Liver (tissue), 9 donors: Measurements from ENCODE around the gene VEGFA. TPM values are rescaled to one million over a fixed set of nuclear protein-coding genes. Genes with fewer than 3 reads are reported as not detected.

Experiments used
- DNase-seq: peaks from one replicate; pipeline ENCODE4 v3.0.0-alpha.2; 2017; ENCODE audit warnings: low spot score
- H3K27ac ChIP-seq, 2 donors: one replicate each; pipeline ENCODE4 v1.7.0; 2013; ENCODE audit warnings: inconsistent platforms in 2 of 2, low read length in 2 of 2, control low read depth in 1 of 2, low read depth in 1 of 2, mild to moderate bottlenecking in 1 of 2
- H3K27me3 ChIP-seq, 4 donors: one replicate each; pipeline versions ENCODE4 v1.6.1 to v1.7.0; 2013; ENCODE audit warnings: low read length in 3 of 4, inconsistent platforms in 1 of 4, mild to moderate bottlenecking in 1 of 4, moderate library complexity in 1 of 4; ENCODE audit not compliant: control insufficient read depth in 4 of 4, insufficient read depth in 4 of 4
- H3K36me3 ChIP-seq, 4 donors: one replicate each; pipeline versions ENCODE4 v1.6.1 to v1.7.0; 2013; ENCODE audit warnings: low read length in 3 of 4, mild to moderate bottlenecking in 3 of 4, low read depth in 1 of 4, moderate library complexity in 1 of 4; ENCODE audit not compliant: control insufficient read depth in 4 of 4, insufficient read depth in 3 of 4
- H3K4me1 ChIP-seq, 4 donors: one replicate each; pipeline versions ENCODE4 v1.6.1 to v1.7.0; 2013; ENCODE audit warnings: low read length in 3 of 4, mild to moderate bottlenecking in 3 of 4, moderate library complexity in 1 of 4; ENCODE audit not compliant: control insufficient read depth in 4 of 4, insufficient read depth in 4 of 4
- H3K4me3 ChIP-seq, 3 donors: one replicate each; pipeline versions ENCODE4 v1.6.1 to v1.7.0; 2013; ENCODE audit warnings: low read length in 3 of 3, control low read depth in 1 of 3, low read depth in 1 of 3, mild to moderate bottlenecking in 1 of 3
- H3K9ac ChIP-seq, 2 donors: one replicate each; pipeline ENCODE4 v1.7.0; 2013; ENCODE audit warnings: low read length in 2 of 2, mild to moderate bottlenecking in 2 of 2, moderate library complexity in 2 of 2, control low read depth in 1 of 2, low read depth in 1 of 2
- H3K9me3 ChIP-seq, 4 donors: one replicate each; pipeline versions ENCODE4 v1.6.1 to v1.7.0; 2013; ENCODE audit warnings: low read length in 3 of 4; ENCODE audit not compliant: control insufficient read depth in 4 of 4
- ATF3 ChIP-seq: IDR thresholded peaks from 2 replicates; pipeline ENCODE4 v1.6.1; 2016; ENCODE audit warnings: antibody characterized with exemption
- CTCF ChIP-seq: fragments of 150-350 bp; IDR thresholded peaks from 2 replicates; pipeline ENCODE4 v1.5.1; 2017; ENCODE audit warnings: improper control_type of control experiment, low read depth, low read length; ENCODE audit not compliant: missing input control
- FOXA1 ChIP-seq: IDR thresholded peaks from 2 replicates; pipeline ENCODE4 v1.6.1; 2016; ENCODE audit warnings: antibody characterized with exemption
- FOXA2 ChIP-seq: IDR thresholded peaks from 2 replicates; pipeline ENCODE4 v1.6.1; 2016; ENCODE audit warnings: antibody characterized with exemption
- GABPA ChIP-seq, 2 donors: IDR thresholded peaks in 1 of 2; conservative IDR thresholded peaks in 1 of 2; 2 replicates each; pipeline ENCODE4 v1.6.1; 2016; ENCODE audit warnings: antibody characterized with exemption in 2 of 2, mild to moderate bottlenecking in 1 of 2, moderate library complexity in 1 of 2
- HNF4A ChIP-seq, 2 donors: conservative IDR thresholded peaks; 2 replicates each; pipeline ENCODE4 v1.6.1; 2016; ENCODE audit warnings: antibody characterized with exemption in 2 of 2, mild to moderate bottlenecking in 2 of 2
- HNF4G ChIP-seq: IDR thresholded peaks from 2 replicates; pipeline ENCODE4 v1.6.1; 2016; ENCODE audit warnings: antibody characterized with exemption
- JUND ChIP-seq, 2 donors: IDR thresholded peaks; 2 replicates each; pipeline ENCODE4 v1.6.1; 2016; ENCODE audit warnings: antibody characterized with exemption in 2 of 2
- MAX ChIP-seq: IDR thresholded peaks from 2 replicates; pipeline ENCODE4 v1.6.1; 2016; ENCODE audit warnings: antibody characterized with exemption
- NR2F2 ChIP-seq: IDR thresholded peaks from 2 replicates; pipeline ENCODE4 v1.6.1; 2016; ENCODE audit warnings: antibody characterized with exemption
- RAD21 ChIP-seq, 2 donors: IDR thresholded peaks; 2 replicates each; pipeline ENCODE4 v1.6.1; 2016; ENCODE audit warnings: antibody characterized with exemption in 2 of 2, mild to moderate bottlenecking in 2 of 2
- REST ChIP-seq: IDR thresholded peaks from 2 replicates; pipeline ENCODE4 v1.6.1; 2016; ENCODE audit warnings: antibody characterized with exemption, mild to moderate bottlenecking
- RXRA ChIP-seq, 2 donors: IDR thresholded peaks; 2 replicates each; pipeline ENCODE4 v1.6.1; 2017 to 2018; ENCODE audit warnings: antibody characterized with exemption in 2 of 2, mild to moderate bottlenecking in 1 of 2
- SP1 ChIP-seq: IDR thresholded peaks from 2 replicates; pipeline ENCODE4 v1.6.1; 2018; ENCODE audit warnings: antibody characterized with exemption, mild to moderate bottlenecking
- TAF1 ChIP-seq: conservative IDR thresholded peaks from 2 replicates; pipeline ENCODE4 v1.6.1; 2016; ENCODE audit warnings: antibody characterized with exemption, mild to moderate bottlenecking
- YY1 ChIP-seq: IDR thresholded peaks from 2 replicates; pipeline ENCODE4 v1.6.1; 2016; ENCODE audit warnings: antibody characterized with exemption, mild to moderate bottlenecking
- WGBS: extraction: QIAGEN DNeasy Blood & Tissue Kit; methylation state at CpG from one replicate; pipeline ENCODE4 v1.1.7; 2013; 5-methylcytosine and 5-hydroxymethylcytosine counted together
- polyA plus RNA-seq, 2 donors: library from polyadenylated mRNA; stranded (reverse) in 1 of 2; unstranded in 1 of 2; fragments of 200-250 nt in 1 of 2; fragments of >200 nt in 1 of 2; fragmentation: Nextera tagmentation in 1 of 2; extraction: Ambion mirVana in 1 of 2; gene quantifications; one replicate each; pipeline versions ENCODE4 v1.2.1 to v1.2.3, GENCODE V29; 2013 to 2015
- total RNA-seq, 2 donors: library from RNA; depleted of rRNA; stranded (reverse); fragments of >200 nt; gene quantifications; one replicate each; pipeline ENCODE4 v1.2.3, GENCODE V29; 2014
- donor health status: healthy.
- donor health status: healthy.
- donor health status: healthy.
- donor health status: healthy.
- donor health status: healthy.

Gene VEGFA
- total and polyA plus RNA-seq, 4 donors: 14.7 to 160 (median 65.2) TPM

- no peaks in the 10 kb centered on the region for H3K27me3 ChIP-seq
- H3K36me3 ChIP-seq: no peaks in the 10 kb centered on the region
- H3K4me1 ChIP-seq: no peaks in the 10 kb centered on the region
- TF ChIP-seq FOXA2: no peak
- TF ChIP-seq ATF3: no peak
- no peak for TF ChIP-seq RXRA (IDR thresholded peaks at IDR 0.05)
- no peak for TF ChIP-seq TAF1
- TF ChIP-seq NR2F2: no peak
- no peak for TF ChIP-seq GABPA (IDR thresholded peaks at IDR 0.05 in 1 of 2, conservative IDR thresholded peaks at IDR 0.05 in 1 of 2)
- TF ChIP-seq SP1: no peak
- TF ChIP-seq YY1: no peak
- no peak for TF ChIP-seq MAX
- TF ChIP-seq CTCF: no peak
- TF ChIP-seq JUND (IDR thresholded peaks at IDR 0.05): no peak
- TF ChIP-seq HNF4G: no peak
- no peak overlapping the region for H3K9ac ChIP-seq
- 89% methylated on average over 4 of the region's 4 CpGs for WGBS
- no peaks in the 10 kb centered on the region for H3K9me3 ChIP-seq
- H3K4me3 ChIP-seq: no peak overlapping the region
- no peak for DNase-seq
- H3K27ac ChIP-seq: no peak overlapping the region
Observed at GRCh38 chr6:43759907-43760206, 10.2 kb upstream of the VEGFA start.

GRCh38 chr6:43760210-43761168 is 9.5 kb upstream of the VEGFA start:
- no peak overlapping the region for H3K9ac ChIP-seq
- 84% methylated on average over 15 of the region's 15 CpGs for WGBS
- TF ChIP-seq REST (no peak), GABPA (IDR thresholded peaks at IDR 0.05 in 1 of 2, conservative IDR thresholded peaks at IDR 0.05 in 1 of 2) (no peak), CTCF (no peak), RXRA (IDR thresholded peaks at IDR 0.05) (no peak), NR2F2 (no peak), HNF4A (conservative IDR thresholded peaks at IDR 0.05) (no peak), HNF4G (no peak), FOXA1 (no peak), RAD21 (IDR thresholded peaks at IDR 0.05) (no peak), TAF1 (no peak), SP1 (no peak), JUND (IDR thresholded peaks at IDR 0.05) (no peak), YY1 (no peak)
- no peak overlapping the region for H3K4me3 ChIP-seq
- no peaks in the 10 kb centered on the region for H3K9me3 ChIP-seq
- H3K36me3 ChIP-seq: no peaks in the 10 kb centered on the region
- H3K27me3 ChIP-seq: no peaks in the 10 kb centered on the region
- no peak for DNase-seq
- no peak overlapping the region for H3K27ac ChIP-seq
- H3K4me1 ChIP-seq: no peaks in the 10 kb centered on the region
